Nucleus accumbens (tissue), 56 donors: ENCODE measurements around the gene AUTS2.

Experiments
- DNase-seq, 56 donors: peaks; one replicate each; lab custom pipeline; 2025; lab: John Stamatoyannopoulos, UW

AUTS2 gene

GRCh38 chr7:69749372-69749979, 151.2 kb downstream of the AUTS2 start:
- no peak for DNase-seq

- no peak for DNase-seq
Measured at GRCh38 chr7:69749994-69750393, 151.7 kb downstream of the AUTS2 start.

DNA sequence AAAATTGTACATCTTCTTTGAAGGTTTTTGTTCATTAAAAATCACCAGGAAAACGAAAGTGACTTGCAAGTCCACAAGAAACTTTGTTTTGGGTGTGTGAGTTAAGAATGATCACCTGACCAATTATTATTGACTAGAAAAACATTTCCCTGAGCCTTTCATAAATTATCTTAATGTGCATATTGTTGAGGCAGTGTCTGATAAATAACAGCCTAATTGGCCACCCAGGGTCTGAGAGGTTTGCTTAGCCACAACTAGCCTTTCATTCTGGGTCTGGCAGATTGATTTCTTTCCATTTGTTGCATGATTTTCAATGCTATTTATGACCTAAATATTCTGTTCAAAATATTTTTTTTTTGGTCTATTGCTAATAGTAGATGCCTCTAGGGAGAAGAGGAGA, 152.8 kb downstream of the AUTS2 start:
- DNase-seq: no peak

GRCh38 chr7:69753981-69754380, 155.7 kb downstream of the AUTS2 start:
- no peak for DNase-seq

DNA sequence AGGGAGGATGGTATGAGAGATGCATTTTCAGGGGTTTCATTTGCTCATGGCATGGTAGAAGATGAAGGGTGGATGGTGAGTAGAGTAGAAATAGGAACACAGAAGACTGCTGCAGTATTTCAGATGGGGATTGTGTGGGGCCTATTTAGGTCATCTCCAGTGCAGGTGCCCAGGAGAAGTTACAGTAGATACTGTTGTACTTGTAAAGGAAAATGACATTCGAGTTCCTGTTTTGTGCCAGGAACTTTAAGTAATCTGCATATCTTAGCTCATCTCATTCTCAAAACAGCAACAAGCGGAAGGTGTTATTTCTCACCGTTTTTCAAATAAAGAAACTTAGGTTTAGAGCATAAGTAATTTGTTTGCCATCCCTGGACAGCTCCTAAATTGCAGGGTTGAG, 156.2 kb downstream of the AUTS2 start:
- no peak for DNase-seq

DNA sequence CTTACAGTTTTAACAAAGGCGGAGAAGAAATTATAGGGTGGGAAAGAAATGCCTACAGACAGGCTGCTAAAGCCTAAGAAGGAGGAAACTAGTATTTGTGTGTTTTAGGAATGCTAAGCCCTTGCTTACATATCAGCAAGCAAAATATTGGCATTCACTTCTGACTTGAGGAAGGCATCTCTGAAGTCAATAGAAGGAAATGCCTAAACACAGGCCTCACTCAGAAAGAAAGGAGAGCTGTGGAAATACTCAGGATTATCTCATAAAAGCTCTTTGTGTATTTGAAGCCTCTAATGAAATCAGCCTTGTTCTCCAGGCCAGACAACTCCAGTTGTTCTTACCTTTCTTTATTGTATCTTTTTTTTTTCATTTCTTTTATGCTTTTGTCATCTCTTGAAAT, 158.0 kb downstream of the AUTS2 start:
- no peak for DNase-seq

DNA sequence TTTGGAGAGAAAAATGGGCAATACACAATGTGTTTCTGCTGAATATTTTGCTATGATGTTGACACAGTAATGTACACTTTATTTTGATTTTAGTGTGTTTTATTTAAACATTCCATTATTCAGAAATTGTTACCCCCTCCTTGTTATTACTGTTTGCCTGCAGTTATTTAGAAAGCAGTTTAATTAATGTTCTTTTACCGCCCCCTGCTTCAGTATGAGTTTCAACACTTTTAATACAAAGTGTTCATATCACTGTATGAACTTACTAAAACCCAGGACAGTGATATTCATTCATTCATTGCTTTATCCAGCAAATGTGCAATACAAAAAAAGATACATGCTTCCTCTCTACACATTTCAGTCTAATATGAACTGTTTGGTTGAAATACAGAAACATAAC, 159.3 kb downstream of the AUTS2 start:
- DNase-seq: no peak

DNA sequence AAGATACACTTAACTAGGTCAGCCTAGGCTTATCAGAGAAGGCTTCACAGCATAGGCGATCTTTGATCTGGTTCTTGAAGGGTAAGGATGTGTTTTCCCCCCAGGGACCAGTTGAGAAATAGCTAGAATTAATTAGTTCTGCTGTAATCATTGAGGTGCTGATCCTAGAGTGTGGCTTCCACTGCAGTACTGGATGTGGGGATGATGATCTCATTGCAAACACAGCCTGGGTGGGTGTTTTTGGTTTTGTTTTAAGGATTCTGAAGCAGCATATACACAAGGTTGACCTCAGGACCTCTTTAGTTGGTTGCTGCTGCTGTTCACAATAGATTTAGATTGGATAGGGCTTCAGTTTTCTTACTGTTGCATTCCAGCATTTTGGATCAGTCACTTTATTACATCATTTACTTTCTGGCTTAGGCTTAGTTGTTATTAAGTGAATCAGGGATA, 159.7 kb downstream of the AUTS2 start:
- no peak for DNase-seq

- no peak for DNase-seq
Measured at GRCh38 chr7:69759373-69759772, 161.1 kb downstream of the AUTS2 start.

GRCh38 chr7:69761290-69761922, 163.1 kb downstream of the AUTS2 start:
- no peak for DNase-seq

GRCh38 chr7:69762821-69763352, 164.6 kb downstream of the AUTS2 start:
- no peak for DNase-seq

DNA sequence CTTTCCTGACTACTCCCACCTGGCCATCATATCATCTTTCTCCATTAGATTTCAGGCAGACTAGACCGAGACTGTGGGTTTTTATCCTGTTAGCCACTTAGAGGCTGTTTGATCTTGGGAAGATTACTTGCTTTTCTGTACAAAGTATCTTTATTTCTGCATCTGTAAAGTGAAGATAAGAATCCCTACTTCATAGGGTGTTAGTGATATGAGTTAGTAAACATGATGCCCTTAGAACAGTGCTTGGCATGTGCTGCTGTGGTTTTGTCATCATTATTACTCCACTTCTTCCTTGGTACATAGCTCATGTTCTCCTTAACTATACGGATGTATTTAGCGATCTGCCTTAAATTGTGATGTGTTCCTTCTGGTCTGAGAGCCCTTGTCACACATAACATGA, 165.2 kb downstream of the AUTS2 start:
- no peak for DNase-seq

- no peak for DNase-seq
Measured at GRCh38 chr7:69764147-69764546, 165.9 kb downstream of the AUTS2 start.

- no peak for DNase-seq
Measured at GRCh38 chr7:69764681-69765080, 166.4 kb downstream of the AUTS2 start.

- no peak for DNase-seq
Measured at GRCh38 chr7:69765879-69766278, 167.6 kb downstream of the AUTS2 start.

DNA sequence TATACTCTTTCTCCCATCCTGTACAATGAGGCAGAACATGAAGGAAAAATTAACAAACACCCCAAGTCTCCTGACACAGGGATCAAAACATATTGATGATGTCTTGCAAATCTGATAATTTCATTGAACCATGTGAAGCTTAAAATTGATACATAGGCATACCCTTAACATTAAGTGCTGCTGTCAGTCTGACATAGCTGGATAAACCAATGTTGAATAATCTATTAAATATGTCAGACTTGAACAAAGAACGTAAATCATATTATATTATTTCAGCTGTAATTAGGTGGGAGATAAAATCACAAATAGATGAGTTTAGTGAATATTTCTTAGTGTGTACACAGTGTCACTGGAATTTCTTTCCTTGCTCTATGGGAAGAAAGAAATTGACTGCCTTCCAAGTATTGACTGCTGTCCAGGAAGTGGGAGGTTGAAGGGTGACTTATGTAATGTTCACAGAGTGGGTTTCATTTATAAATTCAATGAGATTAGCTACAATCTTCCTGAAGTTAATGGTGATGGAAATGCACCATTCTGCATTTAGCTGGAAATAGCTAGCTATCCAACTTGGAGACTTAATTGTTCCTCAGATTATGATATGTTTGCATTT, 170.8 kb downstream of the AUTS2 start:
- no peak for DNase-seq

- DNase-seq: no peak
Measured at GRCh38 chr7:69769826-69770225, 171.6 kb downstream of the AUTS2 start.

- no peak for DNase-seq
Measured at GRCh38 chr7:69770613-69771012, 172.3 kb downstream of the AUTS2 start.

DNA sequence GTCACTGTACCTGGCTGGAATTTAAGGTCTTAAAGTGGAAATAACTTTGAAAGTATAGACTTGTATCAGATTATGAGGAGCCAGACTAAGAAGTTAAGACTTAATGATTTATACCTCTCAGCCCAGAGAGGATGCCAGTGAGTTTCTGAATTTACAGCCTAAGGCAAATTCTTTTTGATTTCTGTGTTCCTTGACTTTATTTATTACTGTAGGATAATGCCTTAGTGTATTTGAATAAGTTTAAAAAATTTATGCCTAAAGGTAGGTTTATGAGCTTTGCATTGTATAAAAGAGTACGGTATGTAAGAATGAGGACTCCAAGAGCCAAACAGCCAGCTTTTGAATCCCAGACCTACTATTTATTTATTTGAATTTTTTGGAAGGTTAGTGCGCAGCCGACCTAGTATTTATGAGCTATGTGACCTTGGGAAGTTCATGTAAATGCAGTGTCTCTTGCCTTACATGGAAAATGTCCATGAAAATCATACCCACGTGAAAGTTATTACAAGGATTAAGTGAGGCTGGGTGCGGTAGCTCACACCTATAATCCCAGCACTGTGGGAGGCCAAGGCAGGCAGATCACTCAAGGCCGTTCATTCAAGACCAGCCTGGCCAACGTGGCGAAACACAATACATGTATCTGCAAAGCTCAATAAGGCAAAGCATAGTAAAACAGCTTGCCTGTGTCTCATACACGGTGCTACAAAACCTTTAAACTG, 174.6 kb downstream of the AUTS2 start:
- DNase-seq: no peak

GRCh38 chr7:69773535-69774225, 175.4 kb downstream of the AUTS2 start:
- DNase-seq: no peak
